RPMI8226 (cell line): Measurements from ENCODE around the gene SALL4.
"Not testable (repeated sequence)": the region's sequence is repeated elsewhere in the genome, so short reads cannot be mapped to it uniquely, and the experiment has no call there.

ENCODE experiments used
- DNase-seq: peaks from one replicate; pipeline ENCODE4 v3.0.0-alpha.2; 2015

The SALL4 gene

DNA sequence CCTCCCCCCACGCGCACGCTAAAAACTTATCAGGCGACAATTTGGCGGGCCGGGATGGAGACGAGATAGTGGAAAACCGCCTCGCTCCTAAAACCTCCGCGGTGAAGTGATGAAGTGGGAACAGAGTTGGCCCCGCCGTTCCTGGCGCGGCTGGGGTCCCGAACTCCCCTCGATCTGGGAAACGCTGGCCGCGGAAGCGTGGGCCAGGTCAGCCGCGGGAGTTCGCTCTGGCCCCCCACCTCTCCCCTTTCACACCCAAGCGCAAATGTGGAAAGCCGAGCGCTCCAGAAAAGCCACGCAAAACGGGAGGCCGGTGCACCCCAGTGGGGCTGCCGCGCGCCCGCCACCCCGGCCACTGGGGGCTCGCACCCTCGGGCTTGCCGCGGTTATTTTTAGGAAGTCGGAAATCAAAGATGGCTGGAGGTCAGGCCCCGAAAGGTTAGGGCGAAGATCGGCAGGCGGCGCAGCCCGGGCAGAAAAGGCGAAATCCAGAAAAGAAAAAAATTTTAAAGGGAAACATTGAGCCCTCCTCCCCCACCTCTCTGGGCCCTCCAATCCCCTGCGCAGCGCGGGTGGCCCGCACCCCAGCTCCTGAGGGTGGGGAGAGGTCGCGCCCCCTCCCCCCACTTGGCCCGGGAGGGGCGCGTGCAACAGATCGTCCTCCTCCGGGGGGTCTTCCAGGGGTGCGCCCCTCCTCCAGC lies 1.0 kb downstream of the SALL4 start:
- DNase-seq = no peak

DNA sequence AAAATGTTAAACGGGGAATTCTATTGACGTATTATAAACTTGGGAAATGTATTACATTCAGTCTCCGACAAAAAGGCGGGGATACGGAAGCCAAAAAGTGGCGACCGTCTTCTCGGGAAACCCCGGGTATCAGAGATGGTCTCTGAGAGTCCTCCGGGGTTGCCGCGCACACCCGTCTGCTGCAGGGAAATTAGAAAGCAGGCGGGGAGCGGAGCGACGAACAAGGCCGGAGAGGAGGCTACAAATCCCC lies 1.5 kb downstream of the SALL4 start:
- DNase-seq = no peak

DNA sequence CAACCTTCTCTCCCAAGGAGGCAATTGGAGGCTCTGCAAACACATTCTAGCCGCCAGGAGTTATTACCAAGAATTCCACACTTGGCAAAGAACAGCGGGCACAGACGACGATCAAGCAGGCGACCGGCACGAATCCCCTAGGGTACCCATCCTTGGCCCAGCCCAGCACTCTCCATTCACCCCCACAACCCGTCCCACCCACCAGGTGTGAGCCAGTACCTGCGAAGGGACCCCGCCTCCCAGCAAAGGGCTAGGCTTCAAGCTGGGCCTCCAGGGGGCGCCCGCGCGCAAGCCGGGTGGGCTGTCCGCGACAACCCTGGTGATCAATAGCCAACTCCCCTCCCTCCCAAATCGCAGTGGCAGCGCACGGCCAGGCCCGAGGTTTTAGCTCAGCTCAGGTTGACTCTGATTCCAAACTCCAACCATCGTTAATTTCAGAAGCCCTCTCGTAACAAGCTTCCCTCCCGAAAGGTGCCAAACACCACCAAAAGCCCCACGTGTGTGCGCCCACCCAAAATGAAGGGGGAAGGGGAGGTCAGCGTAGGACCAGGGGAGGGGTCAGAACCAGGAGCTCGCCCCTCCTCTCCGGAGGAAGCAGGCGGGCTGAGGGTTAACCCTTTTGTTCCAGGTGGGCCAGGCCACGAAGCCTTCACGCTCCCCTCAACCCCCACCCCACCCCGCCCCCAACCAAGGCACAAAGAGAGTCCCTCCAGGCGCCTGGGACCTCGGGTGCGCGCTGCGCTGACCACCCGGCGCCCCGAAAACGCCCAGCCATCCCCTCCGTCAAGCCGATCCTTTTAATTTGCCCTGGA lies 2.1 kb downstream of the SALL4 start:
- peak; percentile 55 for DNase-seq

DNA sequence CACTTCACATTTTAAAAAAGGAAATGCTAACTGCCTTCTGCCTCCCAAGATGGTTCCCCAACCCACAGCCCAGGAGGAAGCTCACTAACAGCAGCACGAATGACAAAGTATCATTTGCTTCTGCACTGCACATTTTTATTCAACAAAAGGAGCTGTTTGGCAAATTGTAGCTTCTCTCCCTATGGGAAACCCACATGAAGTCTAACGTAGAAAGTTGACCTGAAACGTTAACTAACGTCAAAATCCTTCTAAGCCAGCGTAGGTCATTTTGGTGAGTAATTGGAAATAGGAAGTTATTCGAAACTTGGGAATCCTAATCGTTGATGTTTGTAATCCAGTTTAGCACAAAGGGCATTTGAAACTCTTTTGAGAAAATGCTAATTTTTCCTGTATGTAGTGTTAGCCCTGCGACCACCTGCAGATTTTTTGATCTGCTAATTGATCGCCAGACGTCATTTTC lies 2.9 kb downstream of the SALL4 start:
- DNase-seq = no peak

DNA sequence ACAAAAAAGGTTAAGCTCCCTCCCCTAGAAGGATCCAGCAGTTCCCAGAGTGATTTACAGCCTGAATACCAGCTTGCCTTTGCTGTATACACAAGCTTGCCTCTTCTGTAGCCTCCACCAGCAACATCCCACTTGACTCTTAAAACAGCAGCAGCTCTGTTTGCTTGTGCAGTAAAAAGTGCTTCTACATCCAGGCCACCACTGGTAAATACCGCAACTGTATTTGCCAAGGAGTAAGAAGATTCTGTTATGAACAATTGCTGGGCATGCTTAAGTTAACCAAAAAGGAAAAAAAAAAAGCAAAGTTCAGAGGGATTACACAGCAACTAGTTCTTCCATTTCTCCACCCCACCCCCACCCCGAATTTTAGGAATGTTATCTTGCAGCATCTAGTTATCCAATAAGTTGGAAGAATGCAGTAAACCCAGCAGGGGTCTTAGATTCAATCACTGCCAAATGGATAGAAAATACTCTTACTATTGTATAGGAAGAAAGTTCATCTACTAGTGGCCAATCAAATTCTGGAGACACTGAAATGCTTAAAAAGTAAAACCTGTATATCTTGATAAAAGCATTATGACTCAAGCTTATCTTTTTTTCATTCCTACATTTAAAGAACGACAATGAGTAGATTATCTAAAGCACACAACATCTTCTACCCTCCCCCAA lies 4.8 kb downstream of the SALL4 start:
- DNase-seq = no peak

DNA sequence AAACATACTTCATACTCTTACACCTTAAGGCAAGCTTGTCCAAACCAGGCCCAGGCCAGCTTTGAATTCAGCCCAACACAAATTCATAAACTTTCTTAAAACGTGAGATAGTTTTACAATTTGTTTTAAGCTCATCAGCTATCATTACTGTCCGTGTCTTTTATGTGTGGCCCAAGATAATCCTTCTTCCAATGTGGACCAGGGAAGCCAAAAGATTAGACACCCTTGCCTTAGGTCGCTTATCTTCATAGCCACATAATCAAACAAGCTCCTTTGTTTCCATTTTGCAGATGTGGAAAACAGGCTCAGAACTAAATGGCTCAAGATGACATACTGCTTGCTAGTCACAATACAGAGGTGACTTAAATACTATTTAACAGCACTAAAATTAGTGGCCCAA lies 6.0 kb downstream of the SALL4 start:
- DNase-seq = no peak

DNA sequence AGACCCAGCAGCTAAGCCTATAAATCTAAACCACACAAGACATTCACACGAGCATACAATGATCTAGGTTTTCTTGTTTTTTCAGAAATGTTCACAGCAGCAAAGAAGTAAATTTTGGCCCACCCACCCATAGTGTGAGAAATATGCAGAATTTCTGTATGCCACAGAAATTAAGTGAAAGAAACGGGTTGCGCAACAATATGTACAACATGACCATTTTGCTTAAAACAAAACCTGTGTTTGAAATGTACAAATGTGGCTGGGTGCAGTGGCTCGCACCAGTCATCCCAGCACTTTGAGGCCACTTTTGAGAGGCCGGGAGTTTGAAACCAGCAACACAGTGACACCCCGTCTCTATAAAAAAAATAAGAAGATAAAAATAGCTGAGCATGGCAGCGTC lies 9.4 kb downstream of the SALL4 start:
- no peak for DNase-seq

DNA sequence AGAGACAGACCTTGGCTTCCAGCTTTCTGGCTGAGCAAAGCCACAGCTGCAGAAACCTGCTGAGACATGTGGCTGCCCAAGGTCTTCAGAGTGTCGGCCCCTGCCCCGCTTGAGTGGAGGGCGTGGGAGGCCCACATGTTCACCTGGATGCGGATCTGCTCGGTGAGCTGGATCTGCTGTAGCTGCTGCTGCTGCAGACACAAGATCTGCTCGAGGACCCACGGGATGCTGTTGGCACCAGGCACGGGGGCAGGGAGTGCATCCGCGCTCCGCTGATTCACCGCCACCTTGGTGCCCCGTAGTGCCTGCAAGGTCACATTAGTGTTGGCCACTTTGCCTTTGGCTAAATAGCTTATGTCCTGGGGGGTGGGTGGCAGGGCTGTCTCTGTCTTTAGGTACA lies 10.7 kb downstream of the SALL4 start:
- DNase-seq = no peak

DNA sequence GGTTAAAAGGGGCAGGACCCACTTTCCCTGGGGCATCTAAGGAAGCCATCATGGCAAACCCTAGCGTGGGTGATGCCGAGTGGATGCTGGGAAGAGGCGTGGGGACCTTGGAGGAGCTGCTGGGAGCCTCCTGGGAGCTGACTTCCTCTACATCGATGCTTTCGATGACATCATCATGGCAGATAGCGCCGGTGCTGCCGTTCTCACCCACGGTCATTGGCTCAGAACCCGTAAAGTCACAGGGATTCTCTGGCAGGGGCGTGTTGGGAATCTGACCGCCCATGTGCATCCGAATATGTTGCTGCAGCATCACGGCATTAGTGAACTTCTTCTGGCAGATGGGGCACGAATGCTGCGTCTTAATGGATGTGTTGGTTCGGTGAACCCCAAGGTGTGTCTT lies 12.1 kb downstream of the SALL4 start:
- no peak for DNase-seq

DNA sequence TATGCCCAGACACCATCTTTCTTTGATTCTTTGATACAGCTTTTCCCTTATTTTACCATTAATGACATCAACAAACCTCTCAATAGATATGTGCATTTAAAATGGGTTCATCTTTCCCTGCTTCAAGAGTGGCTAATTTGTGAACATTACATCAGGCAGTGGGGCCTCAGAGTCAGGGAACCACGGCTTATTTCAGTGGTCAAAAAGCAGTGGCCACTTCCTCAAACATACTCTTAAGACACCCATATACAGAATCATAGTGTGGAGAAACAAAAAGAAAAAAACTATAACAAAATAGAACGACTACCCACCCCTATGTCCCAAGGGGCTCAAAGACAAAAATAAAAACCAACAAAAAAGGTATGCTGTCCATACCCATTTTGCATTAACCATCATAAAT lies 12.9 kb downstream of the SALL4 start:
- no peak for DNase-seq

DNA sequence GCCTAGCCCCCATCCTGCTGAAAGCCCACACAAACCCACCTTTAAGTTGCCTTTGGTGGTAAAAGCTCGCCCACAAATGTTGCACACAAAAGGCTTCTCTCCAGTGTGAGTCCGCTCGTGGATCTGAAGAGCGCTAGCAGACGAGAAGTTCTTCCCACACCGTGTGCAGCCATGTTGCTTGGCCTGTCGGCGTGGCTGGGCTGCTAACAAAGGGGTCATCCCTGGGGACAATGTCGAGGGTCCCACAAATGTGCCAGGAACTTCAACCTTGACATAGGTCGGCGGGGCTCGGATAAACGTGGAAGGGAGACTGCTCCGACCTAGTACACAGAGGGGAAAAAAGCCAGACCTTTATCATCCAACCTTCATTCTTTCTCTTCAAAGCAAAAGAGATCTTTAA lies 13.5 kb downstream of the SALL4 start:
- DNase-seq = no peak

DNA sequence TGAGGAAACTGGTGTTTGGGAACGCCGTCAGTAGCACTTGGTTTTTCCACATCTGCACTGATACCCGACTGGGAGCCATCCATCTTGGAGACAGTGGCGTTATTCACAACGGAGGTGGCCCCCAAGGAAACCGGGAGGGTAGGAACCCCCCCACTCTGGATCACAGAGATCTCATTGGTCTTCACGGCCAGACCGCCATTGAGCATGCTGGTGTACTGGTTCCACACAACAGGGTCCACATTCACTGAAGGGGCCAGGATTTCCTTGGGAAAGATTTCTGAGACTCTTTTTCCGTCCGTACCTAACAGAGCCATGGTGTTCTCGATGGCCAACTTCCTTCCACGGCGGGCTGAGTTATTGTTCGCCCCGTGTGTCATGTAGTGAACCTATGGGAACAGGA lies 18.0 kb downstream of the SALL4 start:
- no peak for DNase-seq

DNA sequence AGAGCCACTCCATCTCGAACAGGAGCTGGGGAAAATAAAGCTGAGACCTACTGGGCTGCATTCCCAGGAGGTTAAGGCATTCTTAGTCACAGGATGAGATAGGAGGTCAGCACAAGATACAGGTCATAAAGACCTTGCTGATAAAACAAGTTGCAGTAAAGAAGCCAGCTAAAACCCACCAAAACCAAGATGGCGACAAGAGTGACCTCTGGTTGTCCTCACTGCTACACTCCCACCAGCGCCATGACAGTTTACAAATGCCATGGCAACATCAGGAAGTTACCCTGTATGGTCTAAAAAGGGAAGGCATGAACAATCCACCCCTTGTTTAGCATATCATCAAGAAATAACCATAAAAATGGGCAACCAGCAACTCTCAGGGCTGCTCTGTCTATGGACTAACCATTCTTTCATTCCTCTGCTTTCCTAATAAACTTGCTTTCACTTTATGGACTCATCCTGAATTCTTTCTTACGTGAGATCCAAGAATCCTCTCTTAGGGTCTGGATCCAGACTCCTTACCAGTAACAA lies 24.0 kb downstream of the SALL4 start:
- DNase-seq = not testable (repeated sequence)

DNA sequence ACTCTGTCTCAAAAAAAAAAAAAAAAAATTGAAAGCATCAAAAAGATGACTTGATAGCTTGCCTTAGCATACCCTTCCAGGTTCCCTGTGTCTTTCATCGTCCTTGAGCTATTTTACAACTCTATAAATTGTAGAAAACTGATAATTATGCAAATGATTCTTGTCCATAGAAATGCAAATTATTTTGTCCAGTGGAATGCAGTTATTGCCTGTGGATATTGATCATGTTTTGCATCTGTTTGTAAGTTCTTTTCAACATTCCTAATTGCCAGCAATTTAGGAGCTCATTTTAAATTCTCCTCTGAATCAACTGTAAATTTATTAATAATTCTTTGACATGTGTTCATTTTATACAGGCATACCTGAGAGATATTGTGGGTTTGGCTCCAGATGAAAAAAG lies 27.1 kb downstream of the SALL4 start:
- no peak for DNase-seq

DNA sequence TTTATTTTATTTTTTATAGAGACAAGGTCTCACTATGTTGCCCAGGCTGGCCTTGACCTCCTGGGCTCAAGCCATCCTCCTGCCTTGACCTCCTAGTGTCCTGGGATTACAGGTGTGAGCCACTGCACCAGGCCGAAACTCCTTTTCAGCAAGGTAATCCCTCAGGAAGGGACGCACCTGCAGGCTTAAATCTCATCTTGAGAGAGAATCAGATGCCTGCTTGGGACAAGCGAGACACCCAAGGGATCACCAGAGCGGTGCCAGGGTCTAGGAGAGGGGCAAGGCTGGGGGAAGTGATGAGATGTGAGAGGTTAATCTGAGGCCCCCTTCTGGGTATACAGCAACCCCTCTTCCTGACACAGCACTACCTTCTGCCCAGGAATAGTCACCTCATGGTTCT lies 30.1 kb downstream of the SALL4 start:
- DNase-seq = no peak

DNA sequence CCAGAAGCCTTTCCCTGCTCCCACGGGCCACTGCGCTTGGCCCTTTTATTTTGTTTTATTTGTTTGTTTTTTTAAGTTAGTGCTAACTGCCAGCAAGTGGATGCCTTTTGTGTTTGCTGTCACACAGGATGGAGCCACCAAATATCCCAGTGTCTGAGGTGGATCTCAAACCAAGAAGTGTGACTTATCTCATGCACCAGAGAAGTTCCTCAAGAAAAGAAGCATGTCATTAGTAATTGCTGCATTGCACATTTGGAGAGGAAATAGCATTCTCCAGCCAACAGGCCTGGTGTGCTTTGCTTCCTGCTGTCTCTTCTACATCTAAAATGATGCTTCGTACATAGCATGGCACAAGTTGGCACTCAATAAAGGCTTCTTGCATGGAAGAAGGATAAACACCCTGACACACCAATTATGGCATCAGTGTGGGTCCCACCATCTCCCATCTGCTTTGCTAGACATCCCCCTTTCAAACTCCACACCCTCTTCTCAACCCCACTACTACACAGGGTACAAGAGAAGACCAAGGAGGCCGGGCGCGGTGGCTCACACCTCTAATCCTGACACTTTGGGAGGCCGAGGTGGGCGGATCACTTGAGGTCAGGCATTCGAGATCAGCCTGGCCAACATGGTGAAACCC lies 32.2 kb downstream of the SALL4 start:
- no peak for DNase-seq

DNA sequence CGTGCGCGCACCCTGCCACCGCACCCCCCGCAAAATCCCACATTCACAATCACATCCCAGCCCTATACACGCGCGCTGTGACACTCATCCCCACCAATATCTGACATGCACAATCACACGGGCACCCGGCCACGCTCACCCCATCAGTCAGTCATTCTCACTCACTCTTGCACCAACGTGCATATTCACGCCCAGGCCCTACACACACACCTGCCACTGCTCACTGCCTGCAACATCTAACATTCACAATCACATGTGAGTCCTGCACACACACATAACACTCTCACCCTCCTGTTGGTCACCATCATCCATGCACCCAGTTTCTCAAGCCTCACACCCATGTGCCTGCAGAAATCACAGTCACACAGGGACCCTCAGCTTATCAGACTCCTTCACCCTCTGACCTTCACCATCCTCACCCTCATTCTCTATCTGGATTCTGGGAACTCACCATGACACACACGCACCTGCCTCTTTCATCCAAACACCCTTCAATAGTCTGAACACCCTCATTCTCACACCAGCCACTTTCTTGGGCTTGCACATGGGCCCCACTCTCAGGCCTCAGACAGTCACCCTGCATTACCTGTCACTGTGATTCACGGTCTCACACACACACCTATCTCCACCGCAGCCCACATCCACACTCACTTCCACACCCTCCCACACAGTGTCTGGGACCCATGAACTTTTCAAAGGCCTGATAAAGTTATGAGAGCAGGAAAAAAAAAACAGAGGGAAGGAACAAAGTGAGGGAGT lies 33.4 kb downstream of the SALL4 start:
- DNase-seq = no peak

DNA sequence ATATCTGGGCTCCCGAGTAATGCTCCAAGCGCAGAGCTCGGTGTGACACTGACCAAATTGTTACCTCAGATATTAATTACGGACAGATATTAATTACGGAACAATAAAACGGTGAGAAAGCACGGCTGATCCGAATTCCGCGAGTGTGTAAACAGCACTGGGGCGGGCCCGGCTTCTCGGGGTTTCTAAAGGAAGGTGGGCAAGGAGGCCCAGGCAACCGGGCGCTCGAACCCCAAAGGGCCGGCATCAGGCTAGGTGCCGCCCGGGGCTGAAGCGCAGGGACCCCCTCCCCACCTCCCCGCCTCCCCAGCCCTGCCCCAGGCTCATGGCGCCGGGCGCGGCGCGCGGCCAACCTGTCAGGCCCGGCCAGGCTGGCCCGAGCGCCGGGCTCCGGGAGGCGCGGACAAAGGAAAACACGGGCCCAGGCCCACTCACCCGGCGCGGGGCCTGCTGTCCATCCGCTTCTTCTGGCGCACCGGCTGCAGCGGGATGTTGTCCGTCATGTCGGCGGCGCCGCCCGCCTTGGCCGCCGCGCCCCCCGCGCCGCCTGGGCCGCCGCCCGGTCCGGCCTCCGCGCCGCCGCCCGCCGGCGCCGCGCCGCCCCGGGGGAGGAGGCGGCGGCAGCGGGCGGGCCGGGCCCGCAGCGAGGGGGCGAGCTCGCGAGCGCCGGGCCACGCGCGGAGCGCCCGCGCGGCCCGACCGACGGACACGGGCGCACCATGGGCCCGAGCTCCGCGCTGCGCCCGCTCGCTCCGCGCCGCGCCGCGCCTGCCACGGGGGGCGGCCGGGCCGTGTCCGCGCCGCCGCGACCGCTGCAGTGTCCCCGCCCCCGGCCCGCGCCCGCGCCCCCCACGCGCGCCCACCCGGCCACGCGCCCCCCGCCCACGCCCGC lies 34.2 kb downstream of the SALL4 start, which contains the start of gene ATP9A:
ATP9A (minus strand) TSS at position 524 of the 892 bp plus-strand sequence; CDS start at position 503, 21 bp downstream.
- DNase-seq = peak; percentile 5

DNA sequence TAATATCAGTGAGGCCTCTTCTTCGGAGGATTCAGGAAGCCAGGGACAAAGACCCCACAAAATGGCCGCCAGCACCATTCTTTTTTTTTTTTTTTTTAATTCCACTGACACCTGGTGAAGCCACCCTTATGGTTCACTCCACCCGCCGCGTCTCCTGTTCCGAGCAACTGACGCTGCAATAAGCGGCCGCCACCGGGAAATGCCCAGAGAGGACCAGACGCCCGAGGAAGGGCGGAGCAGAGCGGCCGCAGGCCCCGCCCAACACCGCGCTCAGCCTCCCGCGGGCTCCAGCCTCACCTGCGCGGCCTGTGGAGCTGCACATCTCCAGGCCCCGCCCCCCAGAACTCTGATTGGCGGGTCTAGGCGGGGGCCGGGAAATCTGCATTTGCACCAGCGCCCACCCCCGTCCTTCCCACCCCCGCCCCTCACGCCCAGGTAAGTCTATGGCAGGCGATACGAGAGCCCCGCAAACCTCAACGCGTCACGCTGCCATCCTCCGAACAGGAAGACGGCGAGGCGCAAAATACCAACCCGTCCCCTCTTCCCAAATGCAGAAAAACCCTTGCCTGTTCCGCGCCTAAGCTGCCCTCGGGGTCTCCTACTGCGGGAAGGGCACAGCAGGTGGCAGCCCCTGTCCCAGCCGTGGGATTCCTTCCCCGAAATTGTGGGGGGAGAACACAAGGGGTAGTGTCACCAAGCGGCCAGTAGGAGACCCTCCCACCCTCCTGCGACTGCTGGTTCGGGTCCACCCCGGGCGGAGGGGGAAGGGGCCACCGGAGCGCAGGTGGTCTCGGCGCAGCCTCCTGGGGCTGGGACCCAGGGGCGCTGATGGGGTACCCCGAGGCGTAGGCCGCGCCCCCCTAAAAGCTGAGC lies 35.1 kb downstream of the SALL4 start:
- DNase-seq = peak; percentile 71

DNA sequence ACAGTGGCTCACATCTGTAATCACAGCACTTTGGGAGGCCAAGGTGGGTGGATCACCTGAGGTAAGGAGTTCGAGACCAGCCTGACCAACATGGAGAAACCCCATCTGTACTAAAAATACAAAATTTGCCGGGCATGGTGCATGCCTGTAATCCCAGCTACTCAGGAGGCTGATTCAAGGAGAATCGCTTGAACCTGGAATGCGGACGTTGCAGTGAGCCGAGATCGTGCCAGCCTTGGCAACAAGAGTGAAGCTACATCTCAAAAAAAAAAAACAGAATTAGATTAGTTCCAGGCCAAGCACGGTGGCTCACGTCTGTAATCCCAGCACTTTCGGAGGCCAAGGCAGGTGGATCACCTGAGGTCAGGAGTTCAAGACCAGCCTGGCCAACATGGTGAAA lies 36.9 kb downstream of the SALL4 start:
- not testable (repeated sequence) for DNase-seq
